ENCODE measurements around the gene CNOT4.

- no peak for TF ChIP-seq POLR2A (IDR thresholded peaks at IDR 0.05)
- TF ChIP-seq CTCF (IDR thresholded peaks at IDR 0.05): peak in 3 of 4 experiments; percentile 34 to 62 (median 47)
- TF ChIP-seq EP300 (IDR thresholded peaks at IDR 0.05): no peak
- TF ChIP-seq POLR2AphosphoS5 (IDR thresholded peaks at IDR 0.05): no peak
These were observed 48.5 kb upstream of the CNOT4 start for GRCh38 chr7:135558337-135558767.
